Fibroblast of gingiva (primary cell): ENCODE data around the gene SRSF1.
"Not testable (repeated sequence)": the region's sequence is repeated elsewhere in the genome, so short reads cannot be mapped to it uniquely, and the experiment has no call there.

Experiments used
- DNase-seq: peaks from one replicate; pipeline ENCODE4 v3.0.0-alpha.2; 2011; ENCODE audit warnings: low read depth

Gene SRSF1

GRCh38 chr17:57965521-57966160 is 41.4 kb downstream of the SRSF1 start:
- DNase-seq = no peak

- no peak for DNase-seq
These were observed 43.9 kb downstream of the SRSF1 start for GRCh38 chr17:57963149-57963511.

GRCh38 chr17:57962279-57963148 is 44.5 kb downstream of the SRSF1 start:
- DNase-seq = no peak

DNA sequence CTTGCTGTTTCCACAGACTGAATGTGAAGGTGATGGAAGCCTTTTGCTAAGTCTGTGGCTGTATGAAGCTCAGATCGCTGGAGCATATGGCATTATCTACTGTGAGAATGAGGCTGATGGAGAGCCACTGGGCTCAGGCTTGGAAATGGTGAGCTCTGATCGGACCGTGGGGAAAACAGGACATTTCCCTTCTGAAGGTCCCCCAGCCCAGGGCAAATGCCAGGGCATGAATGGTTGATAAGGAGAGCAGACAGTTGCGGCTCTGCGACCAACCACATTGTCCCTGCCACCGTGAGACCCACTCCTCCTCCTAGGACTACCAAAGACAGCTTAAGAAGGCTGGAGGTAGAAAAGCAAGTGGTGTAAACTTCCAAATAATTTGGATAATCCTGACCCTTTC is 47.1 kb downstream of the SRSF1 start:
- no peak for DNase-seq

DNA sequence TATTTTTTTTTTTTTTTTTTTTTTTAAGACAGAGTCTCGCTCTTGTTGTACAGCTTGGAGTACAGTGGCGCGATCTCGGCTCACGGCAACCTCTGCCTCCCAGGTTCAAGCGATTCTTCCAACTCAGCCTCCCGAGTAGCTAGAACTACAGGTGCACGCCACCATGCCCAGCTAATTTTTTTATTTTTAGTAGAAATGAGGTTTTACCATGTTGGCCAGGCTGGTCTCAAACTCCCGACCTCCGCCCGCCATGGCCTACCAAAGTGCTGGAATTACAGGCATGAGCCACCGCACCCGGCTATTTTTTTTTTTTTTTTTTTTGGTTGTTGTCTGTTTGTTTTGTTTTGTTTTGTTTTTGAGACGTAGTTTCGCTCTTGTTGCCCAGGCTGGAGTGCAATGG is 48.7 kb downstream of the SRSF1 start:
- DNase-seq = not testable (repeated sequence)

- no peak for DNase-seq
These were observed 49.2 kb downstream of the SRSF1 start for GRCh38 chr17:57957886-57958285.

DNA sequence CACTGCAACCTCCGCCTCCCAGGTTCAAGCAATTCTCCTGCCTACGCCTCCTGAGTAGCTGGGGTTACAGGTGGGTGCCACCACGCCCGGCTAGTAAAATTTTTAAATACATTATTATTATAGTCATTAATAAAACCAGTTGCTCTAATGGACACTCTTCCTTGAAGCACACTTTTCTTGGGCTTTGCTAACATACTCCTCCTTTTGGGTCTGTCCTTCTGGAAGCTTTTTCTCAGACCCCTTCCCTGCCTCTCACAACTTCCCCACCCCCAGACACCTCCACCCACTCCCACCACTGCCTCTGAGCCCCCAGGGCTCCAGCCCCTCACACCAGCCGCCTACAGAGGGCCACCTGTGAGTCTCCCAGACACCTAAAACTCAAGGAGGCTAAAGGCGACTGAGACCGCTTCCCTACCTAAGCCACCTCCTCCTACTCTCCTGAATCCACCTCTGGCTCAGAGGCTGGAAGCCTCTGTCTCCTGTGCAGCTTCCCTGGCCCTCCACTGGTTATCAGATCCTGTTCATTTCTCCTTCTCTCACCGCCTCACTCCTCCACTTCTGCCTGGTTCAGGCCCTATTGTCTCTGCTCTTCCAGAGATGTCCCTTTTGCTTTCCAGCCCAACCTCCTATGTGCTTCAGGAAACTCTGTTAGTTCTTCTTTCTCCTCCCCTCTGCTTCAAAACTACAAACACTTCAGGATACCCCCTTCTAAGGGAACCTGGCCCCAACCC is 49.8 kb downstream of the SRSF1 start:
- DNase-seq = no peak

- DNase-seq = no peak
These were observed 50.5 kb downstream of the SRSF1 start for GRCh38 chr17:57956291-57957119.

- peak; percentile 63 for DNase-seq
These were observed 51.7 kb downstream of the SRSF1 start, which contains the start of gene CUEDC1 for GRCh38 chr17:57955183-57955931. Gene CUEDC1 (minus strand): TSS chr17:57955412. CDS start chr17:57885564, 69,848 bp downstream.

GRCh38 chr17:57954397-57955182 is 52.5 kb downstream of the SRSF1 start:
- peak; percentile 88 for DNase-seq

GRCh38 chr17:57953705-57954396 is 53.2 kb downstream of the SRSF1 start:
- no peak for DNase-seq
